Measurements from ENCODE around the gene LCE2B. TPM values are rescaled to one million over a fixed set of nuclear protein-coding genes. Genes with fewer than 3 reads are reported as not detected.

LCE2B gene
- total and polyA plus RNA-seq, 7 experiments from 2014 or later: not detected

- ATAC-seq (no peak), DNase-seq (no peak)
- ChIA-PET POLR2A (no interaction called here), CTCF (no interaction called here)
- Histone ChIP-seq H3K27ac (ENCODE audit: low read depth, low read length) (no peak overlapping the region), H3K27me3 (ENCODE audit: control insufficient read depth in 2 of 2, insufficient read depth in 2 of 2, low read length in 2 of 2) (no peaks in the 10 kb centered on the region), H3K4me1 (ENCODE audit: control insufficient read depth in 2 of 2, insufficient read depth in 2 of 2, low read length in 2 of 2) (no peaks in the 10 kb centered on the region), H3K9me3 (ENCODE audit: control insufficient read depth in 2 of 3, low read length in 3 of 3) (no peaks in the 10 kb centered on the region), H3K4me3 (ENCODE audit: low read length) (no peak overlapping the region), H3K36me3 (ENCODE audit: control insufficient read depth in 2 of 3, insufficient read depth in 3 of 3, low read length in 3 of 3) (no peaks in the 10 kb centered on the region)
- H3K4me1 Mint-ChIP-seq: no peaks in the 10 kb centered on the region
- intact Hi-C loops (cut with micrococcal nuclease): no loop called here
- no peaks in the 10 kb centered on the region for H3K36me3 Mint-ChIP-seq
- H3K9me3 Mint-ChIP-seq: peaks cover 0 to 1% (median 0%) of the 10 kb centered on the region in 11 donors
- H3K27me3 Mint-ChIP-seq: peaks cover 6 to 43% (median 35%) of the 10 kb centered on the region in 5 donors
- no peak overlapping the region for H3K4me3 Mint-ChIP-seq
- no peak overlapping the region for H3K27ac Mint-ChIP-seq
Observed at GRCh38 chr1:152679459-152679858, 6.5 kb upstream of the LCE2B start.

GRCh38 chr1:152681616-152682015 is 4.3 kb upstream of the LCE2B start:
- ChIA-PET CTCF (no interaction called here), POLR2A (no interaction called here)
- Histone ChIP-seq H3K4me1 (ENCODE audit: control insufficient read depth in 2 of 2, insufficient read depth in 2 of 2, low read length in 2 of 2) (no peaks in the 10 kb centered on the region), H3K4me3 (ENCODE audit: low read length) (no peak overlapping the region), H3K9me3 (ENCODE audit: control insufficient read depth in 2 of 3, low read length in 3 of 3) (no peaks in the 10 kb centered on the region), H3K27ac (ENCODE audit: low read depth, low read length) (no peak overlapping the region), H3K27me3 (ENCODE audit: control insufficient read depth in 2 of 2, insufficient read depth in 2 of 2, low read length in 2 of 2) (no peaks in the 10 kb centered on the region), H3K36me3 (ENCODE audit: control insufficient read depth in 2 of 3, insufficient read depth in 3 of 3, low read length in 3 of 3) (no peaks in the 10 kb centered on the region)
- Mint-ChIP-seq H3K36me3 (no peaks in the 10 kb centered on the region), H3K27ac (no peak overlapping the region), H3K4me1 (no peaks in the 10 kb centered on the region), H3K9me3 (peaks cover 0 to 1% (median 0%) of the 10 kb centered on the region in 11 donors), H3K27me3 (peaks cover 6 to 43% (median 33%) of the 10 kb centered on the region in 5 donors), H3K4me3 (no peak overlapping the region)
- no peak for ATAC-seq
- intact Hi-C loops (cut with micrococcal nuclease): no loop called here
- DNase-seq: no peak

- H3K9me3 ChIP-seq (ENCODE audit: control insufficient read depth in 2 of 3, low read length in 3 of 3): no peaks in the 10 kb centered on the region
- DNase-seq (no peak), ATAC-seq (no peak)
- no peaks in the 10 kb centered on the region for H3K4me1 ChIP-seq (ENCODE audit: control insufficient read depth in 2 of 2, insufficient read depth in 2 of 2, low read length in 2 of 2)
- Mint-ChIP-seq H3K4me3 (no peak overlapping the region), H3K36me3 (no peaks in the 10 kb centered on the region), H3K9me3 (peaks cover 0 to 4% (median 0%) of the 10 kb centered on the region in 11 donors), H3K27me3 (peaks cover 6 to 51% (median 35%) of the 10 kb centered on the region in 5 donors), H3K27ac (no peak overlapping the region), H3K4me1 (no peaks in the 10 kb centered on the region)
- no peaks in the 10 kb centered on the region for H3K27me3 ChIP-seq (ENCODE audit: control insufficient read depth in 2 of 2, insufficient read depth in 2 of 2, low read length in 2 of 2)
- no peak overlapping the region for H3K27ac ChIP-seq (ENCODE audit: low read depth, low read length)
- H3K36me3 ChIP-seq (ENCODE audit: control insufficient read depth in 2 of 3, insufficient read depth in 3 of 3, low read length in 3 of 3): no peaks in the 10 kb centered on the region
- intact Hi-C loops (cut with micrococcal nuclease): no loop called here
- H3K4me3 ChIP-seq (ENCODE audit: low read length): no peak overlapping the region
- POLR2A ChIA-PET: no interaction called here
- CTCF ChIA-PET: no interaction called here
Observed at GRCh38 chr1:152683846-152684245, 2.1 kb upstream of the LCE2B start.

- CTCF ChIA-PET: no interaction called here
- H3K36me3 Mint-ChIP-seq: no peaks in the 10 kb centered on the region
- no peak for ATAC-seq
Observed at GRCh38 chr1:152697701-152698600, 12.0 kb downstream of the LCE2B start, which contains the start of gene LCE2A. Gene LCE2A (plus strand): TSS chr1:152698345. CDS start chr1:152698902, 557 bp downstream.

GRCh38 chr1:152699746-152700145 is 13.8 kb downstream of the LCE2B start:
- Mint-ChIP-seq H3K9me3 (peaks cover 0 to 8% (median 0%) of the 10 kb centered on the region in 11 donors), H3K4me3 (no peak overlapping the region), H3K27me3 (peaks cover 5 to 18% (median 12%) of the 10 kb centered on the region in 5 donors), H3K4me1 (no peaks in the 10 kb centered on the region), H3K27ac (no peak overlapping the region), H3K36me3 (peaks cover 0 to 5% (median 0%) of the 10 kb centered on the region in 5 donors)
- no peak for ATAC-seq
- no peak for DNase-seq
- CTCF ChIA-PET: no interaction called here
- POLR2A ChIA-PET: no interaction called here
- Histone ChIP-seq H3K36me3 (ENCODE audit: control insufficient read depth in 2 of 3, insufficient read depth in 3 of 3, low read length in 3 of 3) (no peaks in the 10 kb centered on the region), H3K9me3 (ENCODE audit: control insufficient read depth in 2 of 3, low read length in 3 of 3) (no peaks in the 10 kb centered on the region), H3K4me1 (ENCODE audit: control insufficient read depth in 2 of 2, insufficient read depth in 2 of 2, low read length in 2 of 2) (no peaks in the 10 kb centered on the region), H3K27ac (ENCODE audit: low read depth, low read length) (no peak overlapping the region), H3K4me3 (ENCODE audit: low read length) (no peak overlapping the region), H3K27me3 (ENCODE audit: control insufficient read depth in 2 of 2, insufficient read depth in 2 of 2, low read length in 2 of 2) (no peaks in the 10 kb centered on the region)
- intact Hi-C loops (cut with micrococcal nuclease): no loop called here

More at GRCh38 chr1:152697701-152698600, 12.0 kb downstream of the LCE2B start, which contains the start of gene LCE2A:
- POLR2A ChIA-PET: no interaction called here
- Histone ChIP-seq H3K4me1 (ENCODE audit: control insufficient read depth in 2 of 2, insufficient read depth in 2 of 2, low read length in 2 of 2) (no peaks in the 10 kb centered on the region), H3K27ac (ENCODE audit: low read depth, low read length) (no peak within 1 kb of the TSS), H3K36me3 (ENCODE audit: control insufficient read depth in 2 of 3, insufficient read depth in 3 of 3, low read length in 3 of 3) (no peaks in the 10 kb centered on the region), H3K9me3 (ENCODE audit: control insufficient read depth in 2 of 3, low read length in 3 of 3) (no peaks in the 10 kb centered on the region), H3K27me3 (ENCODE audit: control insufficient read depth in 2 of 2, insufficient read depth in 2 of 2, low read length in 2 of 2) (no peaks in the 10 kb centered on the region), H3K4me3 (ENCODE audit: low read length) (no peak within 1 kb of the TSS)
- Mint-ChIP-seq H3K27ac (no peak within 1 kb of the TSS), H3K27me3 (peaks cover 1 to 17% (median 6%) of the 10 kb centered on the region in 5 donors), H3K9me3 (peaks cover 0 to 4% (median 0%) of the 10 kb centered on the region in 11 donors), H3K4me3 (no peak within 1 kb of the TSS), H3K4me1 (no peaks in the 10 kb centered on the region)
- no peak for DNase-seq
- intact Hi-C loops (cut with micrococcal nuclease): no loop called here

- H3K4me3 ChIP-seq (ENCODE audit: low read length): no peak within 1 kb of the TSS
- Mint-ChIP-seq H3K27ac (no peak within 1 kb of the TSS), H3K4me1 (no peaks in the 10 kb centered on the region), H3K4me3 (no peak within 1 kb of the TSS), H3K9me3 (peaks cover 0 to 13% (median 2%) of the 10 kb centered on the region in 11 donors), H3K36me3 (peaks cover 0 to 5% (median 0%) of the 10 kb centered on the region in 5 donors), H3K27me3 (peaks cover 12 to 58% (median 35%) of the 10 kb centered on the region in 5 donors)
- no peak within 1 kb of the TSS for H3K27ac ChIP-seq (ENCODE audit: low read depth, low read length)
- no peak for DNase-seq
- no peak for ATAC-seq
- ChIA-PET POLR2A (no interaction called here), CTCF (no interaction called here)
- H3K4me1 ChIP-seq (ENCODE audit: control insufficient read depth in 2 of 2, insufficient read depth in 2 of 2, low read length in 2 of 2): no peaks in the 10 kb centered on the region
- intact Hi-C loops (cut with micrococcal nuclease): no loop called here
- peaks cover 0 to 4% of the 10 kb centered on the region in 2 donors for H3K27me3 ChIP-seq (ENCODE audit: control insufficient read depth in 2 of 2, insufficient read depth in 2 of 2, low read length in 2 of 2)
- no peaks in the 10 kb centered on the region for H3K9me3 ChIP-seq (ENCODE audit: control insufficient read depth in 2 of 3, low read length in 3 of 3)
- no peaks in the 10 kb centered on the region for H3K36me3 ChIP-seq (ENCODE audit: control insufficient read depth in 2 of 3, insufficient read depth in 3 of 3, low read length in 3 of 3)
Observed at GRCh38 chr1:152707860-152708259, 21.9 kb downstream of the LCE2B start, which contains the start of gene LCE4A. Gene LCE4A (plus strand): TSS chr1:152708160. CDS start chr1:152709076, 916 bp downstream.
